Retinal pigment epithelial cell (primary cell): ENCODE data around the gene CAPN3.
"Not testable (repeated sequence)": the region's sequence is repeated elsewhere in the genome, so short reads cannot be mapped to it uniquely, and the experiment has no call there.

Experiments used
- DNase-seq: peaks from one replicate; pipeline ENCODE4 v3.0.0-alpha.2; 2010; ENCODE audit warnings: low read depth
- H3K4me3 ChIP-seq: 2 replicates; pipeline ENCODE4 v1.5.1; 2011; ENCODE audit warnings: mild to moderate bottlenecking, low read length, control low read depth, moderate library complexity
- TF ChIP-seq, protein P1 (sequence below): conservative IDR thresholded peaks from 2 replicates; pipeline ENCODE4 v1.5.1; 2011; ENCODE audit warnings: low read depth, low read length, control low read depth, inconsistent platforms

Gene CAPN3

DNA sequence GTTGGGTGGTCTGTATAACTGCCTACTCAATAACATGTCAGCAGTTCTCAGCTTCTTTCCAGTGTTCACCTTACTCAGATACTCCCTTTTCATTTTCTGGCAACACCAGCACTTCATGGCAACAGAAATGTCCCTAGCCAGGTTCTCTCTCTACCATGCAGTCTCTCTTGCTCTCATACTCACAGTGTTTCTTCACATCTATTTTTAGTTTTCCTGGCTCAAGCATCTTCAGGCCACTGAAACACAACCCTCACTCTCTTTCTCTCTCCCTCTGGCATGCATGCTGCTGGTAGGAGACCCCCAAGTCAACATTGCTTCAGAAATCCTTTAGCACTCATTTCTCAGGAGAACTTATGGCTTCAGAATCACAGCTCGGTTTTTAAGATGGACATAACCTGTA, at the start of gene CAPN3:
Gene CAPN3 (plus strand): TSS at position 253 of the 400 bp plus-strand sequence. CDS start 305 bp downstream, outside the sequence.
- H3K4me3 ChIP-seq = no peak within 1 kb of the TSS
- TF ChIP-seq, protein P1, sequence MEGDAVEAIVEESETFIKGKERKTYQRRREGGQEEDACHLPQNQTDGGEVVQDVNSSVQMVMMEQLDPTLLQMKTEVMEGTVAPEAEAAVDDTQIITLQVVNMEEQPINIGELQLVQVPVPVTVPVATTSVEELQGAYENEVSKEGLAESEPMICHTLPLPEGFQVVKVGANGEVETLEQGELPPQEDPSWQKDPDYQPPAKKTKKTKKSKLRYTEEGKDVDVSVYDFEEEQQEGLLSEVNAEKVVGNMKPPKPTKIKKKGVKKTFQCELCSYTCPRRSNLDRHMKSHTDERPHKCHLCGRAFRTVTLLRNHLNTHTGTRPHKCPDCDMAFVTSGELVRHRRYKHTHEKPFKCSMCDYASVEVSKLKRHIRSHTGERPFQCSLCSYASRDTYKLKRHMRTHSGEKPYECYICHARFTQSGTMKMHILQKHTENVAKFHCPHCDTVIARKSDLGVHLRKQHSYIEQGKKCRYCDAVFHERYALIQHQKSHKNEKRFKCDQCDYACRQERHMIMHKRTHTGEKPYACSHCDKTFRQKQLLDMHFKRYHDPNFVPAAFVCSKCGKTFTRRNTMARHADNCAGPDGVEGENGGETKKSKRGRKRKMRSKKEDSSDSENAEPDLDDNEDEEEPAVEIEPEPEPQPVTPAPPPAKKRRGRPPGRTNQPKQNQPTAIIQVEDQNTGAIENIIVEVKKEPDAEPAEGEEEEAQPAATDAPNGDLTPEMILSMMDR = no peak

DNA sequence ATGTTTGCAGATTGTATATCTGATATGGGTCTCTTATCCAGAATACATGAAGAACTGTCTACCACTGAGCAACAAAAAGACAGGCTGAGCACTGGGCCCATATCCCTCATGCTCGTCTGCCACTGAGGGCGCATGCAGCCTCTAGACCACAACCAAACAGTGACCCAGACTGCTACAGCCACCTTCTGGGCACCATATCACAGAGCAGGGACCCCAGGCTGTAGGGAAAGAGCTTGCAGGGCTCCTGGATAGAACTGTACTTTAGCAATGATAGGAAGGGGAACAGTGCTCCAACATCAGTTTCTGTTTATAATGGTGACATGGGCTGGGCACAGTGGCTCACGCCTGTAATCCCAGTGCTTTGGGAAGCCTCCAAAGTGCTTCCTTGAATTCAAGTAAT, 45.8 kb upstream of the CAPN3 start:
- no peak for DNase-seq
- no peak overlapping the region for H3K4me3 ChIP-seq
- TF ChIP-seq, protein P1 = no peak

More for the DNA sequence above, at the start of gene CAPN3:
- DNase-seq = no peak

DNA sequence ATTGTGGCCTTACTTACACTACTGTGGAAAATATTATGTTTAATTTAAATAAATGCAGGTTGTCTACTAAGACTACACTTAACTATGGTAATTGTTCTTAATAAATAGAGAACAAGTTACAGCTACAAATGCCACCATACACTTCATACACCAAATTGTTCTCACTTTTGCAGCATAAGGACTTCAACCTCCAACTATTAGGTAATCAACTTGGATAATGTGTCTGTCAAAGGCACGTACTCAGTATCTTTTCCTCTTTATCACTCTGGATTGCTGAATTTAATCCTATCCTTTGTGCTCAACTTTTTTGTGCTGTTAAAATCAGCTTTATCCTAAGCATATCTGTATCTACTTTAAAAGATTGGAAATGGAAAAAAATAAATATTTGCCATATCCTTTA, 44.5 kb upstream of the CAPN3 start:
- no peak overlapping the region for H3K4me3 ChIP-seq
- TF ChIP-seq, protein P1 = no peak
- no peak for DNase-seq

DNA sequence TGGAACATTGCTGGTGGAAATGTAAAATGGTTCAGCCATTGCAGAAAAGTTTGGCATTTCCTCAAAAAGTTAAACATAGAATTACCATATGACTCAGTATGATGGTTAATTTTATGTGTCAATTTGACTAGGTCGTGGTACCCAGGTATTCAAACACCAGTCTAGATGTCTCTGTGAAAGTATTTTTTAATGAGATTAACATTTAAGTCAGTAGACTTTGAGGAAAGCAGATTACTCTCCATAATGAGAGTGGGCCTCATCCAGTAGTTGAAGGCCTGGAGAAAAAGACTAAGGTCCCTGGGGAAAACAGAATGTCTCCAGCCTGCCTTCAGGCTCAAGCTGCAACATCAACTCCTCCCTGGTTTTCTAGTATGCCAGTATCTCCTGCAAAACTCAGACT, 43.8 kb upstream of the CAPN3 start:
- H3K4me3 ChIP-seq = no peak overlapping the region
- TF ChIP-seq, protein P1 = no peak
- DNase-seq = no peak

DNA sequence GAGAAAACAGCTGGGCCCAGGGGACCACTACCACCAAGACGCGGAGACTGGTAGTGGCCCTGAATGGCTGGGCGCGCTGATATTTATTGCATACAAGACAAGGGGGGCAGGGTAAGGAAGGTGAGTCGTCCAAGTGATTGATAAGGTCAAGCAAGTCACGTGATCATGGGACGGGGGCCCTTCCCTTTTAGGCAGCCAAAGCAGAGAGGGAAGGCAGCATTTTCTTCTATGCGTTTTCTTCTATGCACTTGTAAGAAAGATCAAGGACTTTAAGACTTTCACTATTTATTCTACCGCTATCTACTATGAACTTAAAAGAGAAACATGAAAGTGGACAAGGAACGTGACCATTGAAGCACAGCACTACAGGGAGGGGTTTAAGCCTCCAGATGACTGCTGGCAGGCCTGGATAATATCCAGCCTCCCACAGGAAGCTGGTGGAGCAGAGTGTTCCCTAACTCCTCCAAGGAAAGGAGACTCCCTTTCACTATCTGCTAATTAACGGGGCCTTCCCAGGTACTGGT, 43.0 kb upstream of the CAPN3 start:
- H3K4me3 ChIP-seq, DNase-seq: not testable (repeated sequence)

DNA sequence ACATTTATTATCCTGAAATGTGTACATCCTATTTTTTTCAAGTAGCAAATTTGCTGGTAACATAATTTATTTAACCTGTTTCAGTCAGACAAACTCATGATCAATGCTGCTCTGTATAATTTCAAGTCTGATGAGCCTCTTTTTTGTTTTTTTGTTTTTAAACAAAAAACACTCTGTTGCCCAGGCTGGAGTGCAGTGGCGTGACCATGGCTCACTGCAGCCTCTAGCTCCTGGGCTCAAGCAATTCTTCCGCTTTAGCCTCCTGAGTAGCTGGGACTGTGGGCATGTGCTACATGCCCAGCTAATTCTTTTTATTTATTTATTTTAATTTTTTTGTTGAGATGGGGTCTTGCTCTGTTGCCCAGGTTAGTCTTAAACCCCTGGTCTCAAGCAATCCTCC, 40.1 kb upstream of the CAPN3 start:
- TF ChIP-seq, protein P1 = no peak
- DNase-seq = no peak
- H3K4me3 ChIP-seq = no peak overlapping the region

DNA sequence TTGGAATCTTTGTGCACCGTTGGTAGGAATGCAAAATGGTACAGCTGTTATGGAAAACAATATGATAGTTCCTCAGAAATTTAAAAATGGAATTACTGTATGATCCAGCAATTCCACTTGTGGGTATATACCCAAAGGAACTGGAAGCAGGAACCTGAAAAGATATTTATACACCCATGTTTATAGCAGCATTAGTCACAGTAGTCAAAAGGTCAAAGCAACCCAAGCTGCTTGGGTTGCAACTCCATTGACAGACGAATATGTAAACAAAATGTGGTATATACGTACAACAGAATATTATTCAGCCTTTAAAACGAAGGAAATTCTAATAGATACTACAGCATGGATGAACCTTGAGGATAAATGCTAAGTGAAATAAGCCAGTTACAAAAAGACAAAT, 35.0 kb upstream of the CAPN3 start:
- H3K4me3 ChIP-seq = no peak overlapping the region
- TF ChIP-seq, protein P1 = no peak
- no peak for DNase-seq

DNA sequence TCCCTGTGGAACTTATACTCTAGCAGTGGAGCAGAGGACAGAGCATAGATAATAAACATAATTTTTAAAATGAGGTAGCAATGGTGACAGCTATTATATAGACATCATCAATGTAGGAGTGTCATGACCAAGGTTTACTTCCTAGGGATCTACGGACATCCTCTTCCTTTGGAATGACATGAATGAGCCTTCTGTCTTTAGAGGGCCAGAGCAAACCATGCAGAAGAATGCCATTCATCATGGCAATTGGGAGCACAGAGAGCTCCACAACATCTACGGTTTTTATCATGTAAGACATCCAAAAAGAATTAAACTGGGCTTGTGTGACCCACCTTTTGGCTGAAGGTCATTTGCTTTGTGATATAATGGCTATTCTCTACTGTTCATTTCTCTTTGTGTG, 30.1 kb upstream of the CAPN3 start:
- DNase-seq = no peak
- H3K4me3 ChIP-seq = no peak overlapping the region
- TF ChIP-seq, protein P1 = no peak
